Neural cell (in vitro differentiated cells): ENCODE measurements around the gene LPAR3.

Experiments used
- EP300 ChIP-seq: fragments of 450-650 bp; conservative IDR thresholded peaks from 2 replicates; pipeline ENCODE4 v1.6.1; 2014; ENCODE audit warnings: antibody characterized with exemption, mild to moderate bottlenecking, moderate library complexity; ENCODE audit not compliant: poor library complexity, severe bottlenecking
- EZH2 ChIP-seq: fragments of 200-600, 300-800 bp; shearing (Covaris generic), sonication (generic); IDR thresholded peaks from 2 replicates; pipeline ENCODE4 v1.6.1; 2014; ENCODE audit warnings: antibody characterized with exemption, low read length, borderline replicate concordance, mild to moderate bottlenecking; ENCODE audit not compliant: insufficient read depth, poor library complexity, severe bottlenecking
- POLR2AphosphoS5 ChIP-seq: IDR thresholded peaks from 2 replicates; pipeline ENCODE4 v1.6.1; 2012
- RAD21 ChIP-seq: fragments of 450-650 bp; conservative IDR thresholded peaks from 2 replicates; pipeline ENCODE4 v1.6.1; 2014; ENCODE audit warnings: antibody characterized with exemption, mild to moderate bottlenecking, moderate library complexity
- TAF1 ChIP-seq: IDR thresholded peaks from 2 replicates; pipeline ENCODE4 v1.6.1; 2012; ENCODE audit warnings: low read depth
- TF ChIP-seq, protein P1 (sequence below): IDR thresholded peaks from 2 replicates; pipeline ENCODE4 v1.6.1; 2012; ENCODE audit warnings: borderline replicate concordance
- TF ChIP-seq, protein P2 (sequence below): fragments of 450-650 bp; IDR thresholded peaks from 2 replicates; pipeline ENCODE4 v1.5.1; 2014; ENCODE audit warnings: antibody characterized with exemption, mild to moderate bottlenecking, moderate library complexity; ENCODE audit not compliant: poor library complexity, severe bottlenecking

DNA sequence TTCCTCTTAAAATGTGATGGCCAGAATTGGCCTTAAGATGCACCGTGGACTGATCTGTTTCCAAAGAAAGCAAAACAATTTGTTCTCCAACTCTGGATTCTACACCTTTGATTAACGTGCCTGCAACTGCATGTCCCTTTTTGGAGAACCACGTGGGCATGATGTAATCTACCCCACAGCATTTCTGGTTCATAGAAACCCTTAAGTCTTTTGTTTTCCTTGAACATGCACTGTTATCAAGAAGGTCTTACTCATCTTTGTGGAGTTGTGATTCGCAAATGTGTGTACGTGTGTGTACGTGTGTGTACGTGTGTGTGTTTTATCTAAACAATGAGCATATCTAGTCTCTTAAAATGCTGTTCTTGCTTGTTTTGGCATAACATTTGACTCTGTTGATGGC, 57.8 kb downstream of the LPAR3 start:
- TF ChIP-seq EZH2 (no peak), EP300 (no peak), POLR2AphosphoS5 (no peak), TAF1 (no peak), RAD21 (no peak)
- TF ChIP-seq, protein P1, sequence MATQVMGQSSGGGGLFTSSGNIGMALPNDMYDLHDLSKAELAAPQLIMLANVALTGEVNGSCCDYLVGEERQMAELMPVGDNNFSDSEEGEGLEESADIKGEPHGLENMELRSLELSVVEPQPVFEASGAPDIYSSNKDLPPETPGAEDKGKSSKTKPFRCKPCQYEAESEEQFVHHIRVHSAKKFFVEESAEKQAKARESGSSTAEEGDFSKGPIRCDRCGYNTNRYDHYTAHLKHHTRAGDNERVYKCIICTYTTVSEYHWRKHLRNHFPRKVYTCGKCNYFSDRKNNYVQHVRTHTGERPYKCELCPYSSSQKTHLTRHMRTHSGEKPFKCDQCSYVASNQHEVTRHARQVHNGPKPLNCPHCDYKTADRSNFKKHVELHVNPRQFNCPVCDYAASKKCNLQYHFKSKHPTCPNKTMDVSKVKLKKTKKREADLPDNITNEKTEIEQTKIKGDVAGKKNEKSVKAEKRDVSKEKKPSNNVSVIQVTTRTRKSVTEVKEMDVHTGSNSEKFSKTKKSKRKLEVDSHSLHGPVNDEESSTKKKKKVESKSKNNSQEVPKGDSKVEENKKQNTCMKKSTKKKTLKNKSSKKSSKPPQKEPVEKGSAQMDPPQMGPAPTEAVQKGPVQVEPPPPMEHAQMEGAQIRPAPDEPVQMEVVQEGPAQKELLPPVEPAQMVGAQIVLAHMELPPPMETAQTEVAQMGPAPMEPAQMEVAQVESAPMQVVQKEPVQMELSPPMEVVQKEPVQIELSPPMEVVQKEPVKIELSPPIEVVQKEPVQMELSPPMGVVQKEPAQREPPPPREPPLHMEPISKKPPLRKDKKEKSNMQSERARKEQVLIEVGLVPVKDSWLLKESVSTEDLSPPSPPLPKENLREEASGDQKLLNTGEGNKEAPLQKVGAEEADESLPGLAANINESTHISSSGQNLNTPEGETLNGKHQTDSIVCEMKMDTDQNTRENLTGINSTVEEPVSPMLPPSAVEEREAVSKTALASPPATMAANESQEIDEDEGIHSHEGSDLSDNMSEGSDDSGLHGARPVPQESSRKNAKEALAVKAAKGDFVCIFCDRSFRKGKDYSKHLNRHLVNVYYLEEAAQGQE, result no peak
- TF ChIP-seq, protein P2, sequence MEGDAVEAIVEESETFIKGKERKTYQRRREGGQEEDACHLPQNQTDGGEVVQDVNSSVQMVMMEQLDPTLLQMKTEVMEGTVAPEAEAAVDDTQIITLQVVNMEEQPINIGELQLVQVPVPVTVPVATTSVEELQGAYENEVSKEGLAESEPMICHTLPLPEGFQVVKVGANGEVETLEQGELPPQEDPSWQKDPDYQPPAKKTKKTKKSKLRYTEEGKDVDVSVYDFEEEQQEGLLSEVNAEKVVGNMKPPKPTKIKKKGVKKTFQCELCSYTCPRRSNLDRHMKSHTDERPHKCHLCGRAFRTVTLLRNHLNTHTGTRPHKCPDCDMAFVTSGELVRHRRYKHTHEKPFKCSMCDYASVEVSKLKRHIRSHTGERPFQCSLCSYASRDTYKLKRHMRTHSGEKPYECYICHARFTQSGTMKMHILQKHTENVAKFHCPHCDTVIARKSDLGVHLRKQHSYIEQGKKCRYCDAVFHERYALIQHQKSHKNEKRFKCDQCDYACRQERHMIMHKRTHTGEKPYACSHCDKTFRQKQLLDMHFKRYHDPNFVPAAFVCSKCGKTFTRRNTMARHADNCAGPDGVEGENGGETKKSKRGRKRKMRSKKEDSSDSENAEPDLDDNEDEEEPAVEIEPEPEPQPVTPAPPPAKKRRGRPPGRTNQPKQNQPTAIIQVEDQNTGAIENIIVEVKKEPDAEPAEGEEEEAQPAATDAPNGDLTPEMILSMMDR, result no peak
